ENCODE data around the gene FLNB.

FLNB gene

DNA sequence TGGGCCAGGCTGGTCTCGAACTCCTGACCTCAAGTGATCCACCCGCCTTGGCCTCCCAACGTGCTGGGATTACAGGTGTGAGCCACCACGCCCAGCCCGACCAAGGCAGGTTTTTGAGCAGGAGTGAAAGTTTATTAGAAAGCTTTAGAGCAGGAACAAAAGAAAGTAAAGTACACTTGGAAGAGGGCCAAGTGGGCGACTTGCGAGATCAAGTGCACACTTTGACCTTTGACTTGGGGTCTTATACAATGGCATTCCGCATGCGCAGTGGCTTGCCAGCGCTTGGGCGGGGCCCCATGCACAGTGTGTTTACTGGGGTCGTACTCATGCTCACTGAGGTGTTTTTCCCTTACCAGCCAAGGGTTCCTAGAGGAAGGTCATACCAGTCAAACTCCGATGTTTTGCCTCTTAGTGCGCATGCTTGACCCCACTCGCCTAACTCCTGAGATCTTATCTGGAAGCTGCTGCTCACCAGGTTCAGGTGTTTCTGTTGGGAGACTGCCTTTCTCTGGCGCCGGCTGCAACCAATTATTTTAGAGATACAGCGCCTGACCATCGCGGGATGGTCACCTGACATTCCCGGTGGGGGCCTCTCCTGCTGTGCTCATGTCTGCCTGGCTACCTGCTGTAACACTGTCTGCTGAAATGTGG is 46.9 kb upstream of the FLNB start:
- TF ChIP-seq, protein P1, sequence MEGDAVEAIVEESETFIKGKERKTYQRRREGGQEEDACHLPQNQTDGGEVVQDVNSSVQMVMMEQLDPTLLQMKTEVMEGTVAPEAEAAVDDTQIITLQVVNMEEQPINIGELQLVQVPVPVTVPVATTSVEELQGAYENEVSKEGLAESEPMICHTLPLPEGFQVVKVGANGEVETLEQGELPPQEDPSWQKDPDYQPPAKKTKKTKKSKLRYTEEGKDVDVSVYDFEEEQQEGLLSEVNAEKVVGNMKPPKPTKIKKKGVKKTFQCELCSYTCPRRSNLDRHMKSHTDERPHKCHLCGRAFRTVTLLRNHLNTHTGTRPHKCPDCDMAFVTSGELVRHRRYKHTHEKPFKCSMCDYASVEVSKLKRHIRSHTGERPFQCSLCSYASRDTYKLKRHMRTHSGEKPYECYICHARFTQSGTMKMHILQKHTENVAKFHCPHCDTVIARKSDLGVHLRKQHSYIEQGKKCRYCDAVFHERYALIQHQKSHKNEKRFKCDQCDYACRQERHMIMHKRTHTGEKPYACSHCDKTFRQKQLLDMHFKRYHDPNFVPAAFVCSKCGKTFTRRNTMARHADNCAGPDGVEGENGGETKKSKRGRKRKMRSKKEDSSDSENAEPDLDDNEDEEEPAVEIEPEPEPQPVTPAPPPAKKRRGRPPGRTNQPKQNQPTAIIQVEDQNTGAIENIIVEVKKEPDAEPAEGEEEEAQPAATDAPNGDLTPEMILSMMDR (IDR thresholded peaks at IDR 0.05; ENCODE audit: control extremely low read depth, extremely low read depth, low read depth, missing control alignments), result no peak
- ChIA-PET CTCF (interaction anchor here (1.2 to 1.6 kb wide), 4 partner anchors 17 to 239 kb away, joined by 3 read pairs; no protein-coding TSS in a partner anchor), POLR2A (no interaction called here)
- DNase-seq (ENCODE audit: extremely low spot score), result no peak

DNA sequence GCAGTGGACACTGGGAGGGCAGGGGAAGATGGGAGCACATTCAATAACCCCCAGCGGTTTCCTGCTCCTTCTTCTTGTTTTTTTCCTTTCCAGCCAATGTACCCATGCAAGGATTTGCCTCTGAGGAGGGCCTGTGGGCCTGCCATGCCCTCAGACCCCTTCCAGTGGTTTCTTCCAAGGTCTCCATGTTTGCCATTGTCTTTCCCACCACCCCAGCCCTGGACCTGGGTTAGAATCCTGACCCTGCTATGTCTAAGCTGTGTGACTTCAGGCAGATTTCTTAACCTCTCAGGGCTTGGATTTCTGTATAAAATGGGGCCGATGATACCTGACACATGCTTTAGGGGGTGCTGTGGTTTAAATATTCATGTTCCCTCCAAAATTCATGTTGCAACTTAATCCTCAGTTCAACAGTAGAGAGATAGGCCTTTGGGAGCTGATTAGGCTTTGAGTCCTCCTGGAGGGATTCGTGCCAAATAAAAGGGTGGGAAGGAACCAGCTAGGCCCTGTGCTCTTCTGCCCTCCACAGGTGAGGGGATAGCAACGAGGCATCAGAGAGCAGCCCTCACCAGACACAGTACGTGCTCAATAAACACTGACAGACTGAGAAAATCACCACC is 46.3 kb upstream of the FLNB start:
- DNase-seq (ENCODE audit: extremely low spot score), result no peak

DNA sequence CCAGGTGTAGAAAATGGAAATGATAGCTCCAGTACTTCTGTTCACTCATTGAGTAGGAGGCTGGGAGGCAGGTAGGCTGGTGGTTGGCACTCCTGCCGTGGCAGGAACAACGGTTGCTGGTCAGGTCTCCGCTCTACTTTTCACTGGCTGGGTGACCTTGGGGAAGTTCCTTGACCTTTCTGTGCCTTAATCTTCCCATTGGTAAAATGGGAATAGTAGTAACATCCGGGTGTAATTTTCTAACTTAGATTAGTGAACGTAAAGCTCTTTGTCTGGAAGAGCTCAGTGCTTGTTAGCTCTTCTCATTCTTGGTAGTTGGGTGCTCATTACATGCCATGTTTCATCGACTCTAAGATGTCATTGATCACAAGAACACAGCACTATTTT is 45.8 kb upstream of the FLNB start:
- no peak for DNase-seq (ENCODE audit: extremely low spot score)
- POLR2A ChIA-PET, result no interaction called here
- CTCF ChIA-PET, result interaction anchor here (0.9 to 1.9 kb wide), 11 partner anchors 9 to 238 kb away, joined by 3 to 7 read pairs (median 3); no protein-coding TSS in a partner anchor
- TF ChIP-seq, protein P1 (IDR thresholded peaks at IDR 0.05; ENCODE audit: control extremely low read depth, extremely low read depth, low read depth, missing control alignments), result no peak

More for the DNA sequence above, 46.3 kb upstream of the FLNB start:
- TF ChIP-seq, protein P1 (IDR thresholded peaks at IDR 0.05; ENCODE audit: control extremely low read depth, extremely low read depth, low read depth, missing control alignments), result no peak
- POLR2A ChIA-PET, result no interaction called here
- CTCF ChIA-PET, result interaction anchor here (1.0 to 1.9 kb wide), 10 partner anchors 10 to 238 kb away, joined by 3 to 7 read pairs (median 3); no protein-coding TSS in a partner anchor

DNA sequence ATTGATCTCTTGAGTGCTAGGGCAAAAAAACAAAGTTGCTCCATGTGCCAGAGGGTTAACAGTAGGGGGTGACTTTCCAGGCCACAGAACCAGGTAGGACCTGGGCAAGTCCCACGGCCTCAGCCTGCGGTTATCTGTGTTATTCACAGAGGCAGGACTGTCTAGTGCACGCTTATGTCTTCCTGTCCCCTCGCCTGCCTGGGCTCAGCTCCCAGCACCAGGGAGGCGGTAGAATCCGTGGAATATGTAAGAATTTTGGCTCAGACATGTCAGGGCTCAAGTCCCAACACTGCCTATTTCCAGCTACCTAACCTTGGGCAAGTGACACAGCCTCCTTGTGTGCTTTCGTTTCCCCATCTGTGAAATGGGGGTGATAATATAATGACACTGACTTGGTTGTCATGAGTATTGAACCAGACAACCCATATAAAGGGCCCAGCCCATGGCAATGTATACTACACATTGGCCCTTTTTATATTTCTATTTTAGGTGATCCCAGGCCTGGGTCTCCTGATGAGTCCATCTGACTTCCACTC is 44.3 kb upstream of the FLNB start:
- POLR2A ChIA-PET, result no interaction called here
- TF ChIP-seq, protein P1 (IDR thresholded peaks at IDR 0.05; ENCODE audit: control extremely low read depth, extremely low read depth, low read depth, missing control alignments), result no peak
- DNase-seq (ENCODE audit: extremely low spot score), result no peak
- CTCF ChIA-PET, result interaction anchor here (1.9 kb wide), 1 partner anchor 8 kb away, joined by 7 read pairs; no protein-coding TSS in a partner anchor

DNA sequence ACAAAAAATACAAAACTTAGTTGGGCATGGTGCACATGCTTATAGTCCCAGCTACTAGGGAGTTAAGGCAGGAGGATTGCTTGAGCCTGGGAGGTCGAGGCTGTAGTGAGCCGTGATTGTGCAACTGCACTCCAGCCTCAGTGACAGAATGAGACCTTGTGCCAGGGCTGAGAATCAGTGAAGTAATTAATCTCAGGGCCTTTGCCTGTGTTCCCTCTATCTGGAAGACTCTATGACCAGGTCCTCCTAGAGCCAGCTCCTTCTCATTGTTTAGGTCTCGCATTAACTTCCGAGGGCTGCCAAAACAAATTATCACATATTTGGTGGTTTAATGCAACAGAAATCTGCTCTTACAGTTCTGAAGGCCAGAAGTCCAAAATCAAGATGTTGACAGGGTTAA is 41.4 kb upstream of the FLNB start:
- TF ChIP-seq, protein P1 (IDR thresholded peaks at IDR 0.05; ENCODE audit: control extremely low read depth, extremely low read depth, low read depth, missing control alignments), result no peak
- ChIA-PET CTCF (interaction anchor here (1.2 kb wide), 1 partner anchor 19 kb away, joined by 3 read pairs; no protein-coding TSS in a partner anchor), POLR2A (no interaction called here)
- no peak for DNase-seq (ENCODE audit: extremely low spot score)

DNA sequence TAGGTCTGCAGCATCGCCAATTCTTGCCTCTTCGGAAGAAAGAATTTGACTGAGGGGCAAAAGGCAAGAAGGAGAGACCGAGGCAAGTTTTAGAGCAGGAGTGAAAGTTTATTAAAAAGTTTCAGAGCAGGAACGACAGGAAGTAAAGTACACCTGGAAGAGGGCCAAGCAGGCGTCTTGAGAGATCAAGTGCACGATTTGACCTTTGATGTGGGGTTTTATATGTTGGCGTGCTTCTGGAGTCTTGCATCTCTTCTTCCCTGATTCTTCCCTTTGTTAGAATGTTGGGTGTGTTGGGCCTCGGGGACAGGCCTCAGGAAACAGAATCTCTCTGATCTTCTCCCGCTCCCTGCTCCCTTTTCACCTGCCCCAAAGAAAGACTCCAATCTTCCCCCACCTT is 40.6 kb upstream of the FLNB start:
- TF ChIP-seq, protein P1 (IDR thresholded peaks at IDR 0.05; ENCODE audit: control extremely low read depth, extremely low read depth, low read depth, missing control alignments), result no peak
- no peak for DNase-seq (ENCODE audit: extremely low spot score)
- POLR2A ChIA-PET, result no interaction called here
- CTCF ChIA-PET, result no interaction called here
